GM21737 (cell line): ENCODE measurements around the gene KHNYN.
"Not testable (repeated sequence)": the region's sequence is repeated elsewhere in the genome, so short reads cannot be mapped to it uniquely, and the experiment has no call there.

ENCODE experiments used
- ATAC-seq: cut with Tn5 transposase; IDR thresholded peaks from one replicate; pipeline ENCODE4 v1.9.1; 2021; ENCODE audit warnings: mild to moderate bottlenecking, moderate library complexity; ENCODE audit not compliant: unreplicated experiment

Gene KHNYN

DNA sequence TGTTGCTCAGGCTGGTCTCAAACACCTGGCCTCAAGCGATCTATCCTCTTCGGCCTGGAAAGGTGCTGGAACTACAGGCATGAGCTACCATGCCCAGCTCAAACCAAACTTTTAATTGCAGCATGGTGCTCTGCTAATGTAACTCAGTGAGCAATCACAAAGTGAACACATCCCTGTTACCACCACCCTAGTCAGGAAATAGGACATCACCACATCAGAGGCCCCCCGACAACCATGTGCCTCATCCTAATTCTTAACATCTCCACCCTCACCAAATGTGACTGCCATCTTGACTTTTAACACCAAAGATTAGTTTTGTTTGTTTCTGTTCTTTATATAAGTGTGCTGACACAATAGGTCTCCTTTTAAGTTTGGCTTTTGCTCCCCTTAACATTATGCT, 35.6 kb downstream of the KHNYN start:
- ATAC-seq: no peak

GRCh38 chr14:24465805-24466204, 36.1 kb downstream of the KHNYN start:
- ATAC-seq: no peak

- ATAC-seq: not testable (repeated sequence)
These were observed 40.7 kb downstream of the KHNYN start for GRCh38 chr14:24470450-24470849.

DNA sequence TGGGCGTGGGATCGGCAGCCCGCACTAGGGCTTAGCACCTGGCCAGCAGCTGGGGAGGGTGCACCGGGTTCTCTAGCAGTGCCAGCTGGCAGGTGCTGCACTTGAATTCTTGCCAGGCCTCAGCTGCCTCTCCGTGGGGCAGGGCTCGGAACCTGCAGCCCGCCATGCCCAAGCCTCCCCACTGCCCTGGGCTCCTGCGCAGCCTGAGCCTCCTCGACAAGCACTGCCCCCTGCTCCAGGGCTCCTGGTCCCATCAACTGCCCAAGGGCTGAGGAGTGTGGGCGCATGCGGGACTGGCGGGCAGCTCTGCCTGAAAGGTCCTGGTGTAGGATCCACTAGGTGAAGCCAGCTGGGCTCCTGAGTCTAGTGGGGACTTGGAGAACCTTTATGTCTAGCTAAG, 43.5 kb downstream of the KHNYN start:
- ATAC-seq: no peak

- no peak for ATAC-seq
These were observed 45.5 kb downstream of the KHNYN start for GRCh38 chr14:24475261-24475660.

DNA sequence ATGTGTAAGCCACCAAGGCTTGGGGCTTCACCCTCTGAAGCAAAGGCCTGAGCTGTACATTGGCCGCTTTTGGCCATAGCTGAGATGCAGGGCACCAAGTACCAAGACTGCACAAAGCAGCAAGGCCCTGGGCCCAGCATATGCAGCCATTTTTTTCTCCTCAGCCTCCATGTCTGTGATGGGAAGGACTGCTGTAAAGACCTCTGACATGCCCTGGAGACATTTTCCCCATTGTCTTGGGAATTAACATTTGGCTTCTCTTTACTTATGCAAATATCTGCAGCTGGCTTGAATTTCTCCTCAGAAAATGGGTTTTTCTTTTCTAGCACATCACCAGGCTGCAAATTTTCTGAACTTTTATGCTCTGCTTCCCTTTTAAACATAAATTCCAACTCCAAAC, 50.2 kb downstream of the KHNYN start:
- not testable (repeated sequence) for ATAC-seq

- no peak for ATAC-seq
These were observed 52.0 kb downstream of the KHNYN start for GRCh38 chr14:24481622-24482324.

- not testable (repeated sequence) for ATAC-seq
These were observed 53.0 kb downstream of the KHNYN start for GRCh38 chr14:24482699-24483303.

DNA sequence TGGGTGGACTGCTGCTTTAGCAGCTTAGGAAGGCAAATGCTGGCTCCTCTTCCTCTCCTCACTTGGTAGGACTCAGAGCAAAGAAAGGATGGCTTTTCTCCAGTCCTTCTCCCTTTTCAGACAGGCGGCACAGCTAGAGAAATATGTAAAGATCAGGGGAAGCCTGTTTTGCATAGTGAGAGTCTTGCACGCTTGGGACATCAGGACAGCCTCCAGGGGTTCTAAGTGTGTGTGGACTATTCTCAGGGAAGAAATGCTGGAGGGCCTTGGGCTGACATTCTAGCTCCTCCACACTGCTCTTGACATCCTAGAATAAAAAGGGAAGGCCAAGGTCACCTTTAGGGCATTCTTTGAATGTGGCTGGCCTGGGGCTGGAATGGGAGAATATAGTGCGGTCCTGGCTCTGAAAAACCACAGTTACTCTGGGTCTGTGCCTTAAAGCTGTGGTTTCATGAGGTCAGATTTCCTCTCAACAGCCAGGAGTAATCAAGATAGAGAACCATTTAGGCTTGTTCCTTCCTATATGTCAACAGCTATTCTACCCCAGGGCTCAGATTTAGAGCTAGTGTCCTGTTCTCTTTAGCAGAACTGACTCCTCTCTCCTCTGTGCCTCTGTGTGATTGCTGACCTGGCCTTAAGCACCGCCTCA, 54.0 kb downstream of the KHNYN start:
- ATAC-seq: no peak
